ENCODE measurements around the gene CERS5.

CERS5 gene

DNA sequence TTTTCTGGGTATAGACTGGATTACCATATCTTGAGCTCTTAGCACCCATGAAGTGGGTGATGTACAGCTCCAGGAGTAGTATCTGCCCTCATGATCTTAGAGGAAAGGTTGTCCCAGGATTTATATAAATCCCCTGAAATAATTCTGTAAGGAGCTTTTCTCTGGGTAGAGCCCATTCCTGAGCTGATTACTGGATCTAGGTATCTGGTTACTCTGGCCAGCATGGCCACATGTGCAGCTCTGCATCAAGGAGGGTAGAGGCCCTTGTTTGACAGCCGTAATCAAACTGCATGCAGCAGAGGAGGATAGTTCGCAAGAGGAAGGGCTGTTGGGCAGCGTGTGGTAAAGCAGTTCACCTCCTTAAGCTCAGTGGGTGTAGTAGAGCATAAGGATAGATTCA, 46.6 kb downstream of the CERS5 start:
- H3K4me3 ChIP-seq (ENCODE audit: low read depth, low read length), result no peak overlapping the region
- DNase-seq (ENCODE audit: low read depth), result no peak
- TF ChIP-seq, protein P1, sequence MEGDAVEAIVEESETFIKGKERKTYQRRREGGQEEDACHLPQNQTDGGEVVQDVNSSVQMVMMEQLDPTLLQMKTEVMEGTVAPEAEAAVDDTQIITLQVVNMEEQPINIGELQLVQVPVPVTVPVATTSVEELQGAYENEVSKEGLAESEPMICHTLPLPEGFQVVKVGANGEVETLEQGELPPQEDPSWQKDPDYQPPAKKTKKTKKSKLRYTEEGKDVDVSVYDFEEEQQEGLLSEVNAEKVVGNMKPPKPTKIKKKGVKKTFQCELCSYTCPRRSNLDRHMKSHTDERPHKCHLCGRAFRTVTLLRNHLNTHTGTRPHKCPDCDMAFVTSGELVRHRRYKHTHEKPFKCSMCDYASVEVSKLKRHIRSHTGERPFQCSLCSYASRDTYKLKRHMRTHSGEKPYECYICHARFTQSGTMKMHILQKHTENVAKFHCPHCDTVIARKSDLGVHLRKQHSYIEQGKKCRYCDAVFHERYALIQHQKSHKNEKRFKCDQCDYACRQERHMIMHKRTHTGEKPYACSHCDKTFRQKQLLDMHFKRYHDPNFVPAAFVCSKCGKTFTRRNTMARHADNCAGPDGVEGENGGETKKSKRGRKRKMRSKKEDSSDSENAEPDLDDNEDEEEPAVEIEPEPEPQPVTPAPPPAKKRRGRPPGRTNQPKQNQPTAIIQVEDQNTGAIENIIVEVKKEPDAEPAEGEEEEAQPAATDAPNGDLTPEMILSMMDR (IDR thresholded peaks at IDR 0.05; ENCODE audit: low read depth, low read length, missing control alignments), result no peak

DNA sequence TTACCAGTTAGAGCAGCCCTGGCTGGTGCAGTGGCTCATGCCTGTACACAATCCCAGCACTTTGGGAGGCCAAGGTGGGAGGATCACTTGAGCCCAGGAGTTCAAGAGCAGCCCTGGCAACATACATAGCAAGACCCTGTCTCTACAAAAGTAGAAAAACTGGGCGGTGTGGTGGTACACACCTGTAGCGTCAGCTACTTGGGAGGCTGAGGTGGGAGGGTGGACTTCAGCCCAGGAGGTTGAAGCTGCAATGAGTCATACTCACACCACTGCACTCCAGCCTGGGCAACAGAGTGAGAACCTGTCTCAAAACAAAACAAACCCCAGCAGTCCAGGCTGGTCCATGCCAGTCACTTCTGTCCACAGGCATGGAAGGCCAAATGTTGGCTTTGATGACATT, 47.8 kb downstream of the CERS5 start:
- DNase-seq (ENCODE audit: low read depth), result no peak
- no peak overlapping the region for H3K4me3 ChIP-seq (ENCODE audit: low read depth, low read length)
- TF ChIP-seq, protein P1 (IDR thresholded peaks at IDR 0.05; ENCODE audit: low read depth, low read length, missing control alignments), result no peak

DNA sequence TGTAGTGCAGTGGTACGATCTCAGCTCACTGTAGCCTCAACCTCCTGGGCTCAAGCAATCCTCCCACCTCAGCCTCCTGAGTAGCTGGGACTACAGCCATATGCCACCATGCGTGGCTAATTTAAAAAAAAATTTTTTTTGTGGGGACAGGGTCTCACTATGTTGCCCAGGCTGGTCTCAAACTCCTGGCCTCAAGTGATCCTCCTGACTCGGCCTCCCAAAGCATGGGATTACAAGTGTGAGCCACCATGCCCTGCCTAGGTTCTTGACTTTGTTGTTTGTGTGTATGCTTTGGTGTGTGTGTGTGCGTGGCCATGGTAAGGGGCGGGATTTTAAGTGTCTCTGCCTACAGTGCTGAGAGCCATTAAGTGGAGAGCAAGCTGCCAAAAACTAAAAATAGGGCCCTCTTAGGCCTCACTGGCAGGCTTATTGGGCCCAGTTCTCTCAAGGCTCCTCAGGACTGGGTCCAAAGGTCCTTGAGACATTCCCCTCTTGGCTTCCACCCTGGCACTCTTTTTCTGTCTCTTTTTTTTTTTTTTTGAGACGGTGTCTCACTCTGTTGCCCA, 50.0 kb downstream of the CERS5 start:
- TF ChIP-seq, protein P1 (IDR thresholded peaks at IDR 0.05; ENCODE audit: low read depth, low read length, missing control alignments), result no peak
- no peak overlapping the region for H3K4me3 ChIP-seq (ENCODE audit: low read depth, low read length)
- no peak for DNase-seq (ENCODE audit: low read depth)

DNA sequence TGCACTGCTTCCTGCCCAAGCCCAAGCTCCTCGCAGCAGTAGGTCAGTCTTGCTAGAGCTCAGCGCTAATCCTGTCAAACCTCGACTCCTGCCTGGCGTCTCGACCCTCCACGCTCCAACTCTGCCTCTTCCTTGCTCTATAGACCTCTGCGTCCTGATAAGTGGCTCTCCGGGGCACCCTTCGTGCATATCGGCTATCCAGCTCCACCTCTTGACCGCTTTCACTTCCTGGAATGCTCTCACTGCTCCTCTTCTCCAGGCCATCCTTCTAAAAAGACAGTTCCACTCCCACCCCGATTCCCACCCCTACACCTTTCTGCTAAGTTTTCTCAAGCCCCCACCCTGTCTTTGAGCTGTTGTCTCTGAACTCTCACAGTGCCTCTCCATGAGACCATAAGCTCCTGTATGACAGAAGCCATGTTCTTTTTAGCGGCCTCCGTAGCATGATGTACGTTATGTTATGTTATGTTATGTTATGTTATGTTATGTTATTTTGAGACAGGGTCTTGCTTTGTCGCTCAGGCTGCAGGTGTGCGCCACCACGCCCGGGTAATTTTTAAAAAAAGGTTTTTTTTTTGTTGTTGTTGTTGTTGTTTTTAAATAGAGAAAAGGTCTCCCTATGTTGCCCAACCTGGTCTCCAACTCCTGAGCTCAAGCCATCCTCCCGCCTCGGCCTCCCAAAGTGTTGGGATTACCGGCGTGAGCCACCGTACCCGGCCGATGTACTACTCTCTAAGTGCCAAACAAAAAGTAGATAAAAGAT, 54.5 kb downstream of the CERS5 start:
- TF ChIP-seq, protein P1 (IDR thresholded peaks at IDR 0.05; ENCODE audit: low read depth, low read length, missing control alignments), result no peak
- peak overlapping the region; percentile 76 for H3K4me3 ChIP-seq (ENCODE audit: low read depth, low read length)
- no peak for DNase-seq (ENCODE audit: low read depth)

DNA sequence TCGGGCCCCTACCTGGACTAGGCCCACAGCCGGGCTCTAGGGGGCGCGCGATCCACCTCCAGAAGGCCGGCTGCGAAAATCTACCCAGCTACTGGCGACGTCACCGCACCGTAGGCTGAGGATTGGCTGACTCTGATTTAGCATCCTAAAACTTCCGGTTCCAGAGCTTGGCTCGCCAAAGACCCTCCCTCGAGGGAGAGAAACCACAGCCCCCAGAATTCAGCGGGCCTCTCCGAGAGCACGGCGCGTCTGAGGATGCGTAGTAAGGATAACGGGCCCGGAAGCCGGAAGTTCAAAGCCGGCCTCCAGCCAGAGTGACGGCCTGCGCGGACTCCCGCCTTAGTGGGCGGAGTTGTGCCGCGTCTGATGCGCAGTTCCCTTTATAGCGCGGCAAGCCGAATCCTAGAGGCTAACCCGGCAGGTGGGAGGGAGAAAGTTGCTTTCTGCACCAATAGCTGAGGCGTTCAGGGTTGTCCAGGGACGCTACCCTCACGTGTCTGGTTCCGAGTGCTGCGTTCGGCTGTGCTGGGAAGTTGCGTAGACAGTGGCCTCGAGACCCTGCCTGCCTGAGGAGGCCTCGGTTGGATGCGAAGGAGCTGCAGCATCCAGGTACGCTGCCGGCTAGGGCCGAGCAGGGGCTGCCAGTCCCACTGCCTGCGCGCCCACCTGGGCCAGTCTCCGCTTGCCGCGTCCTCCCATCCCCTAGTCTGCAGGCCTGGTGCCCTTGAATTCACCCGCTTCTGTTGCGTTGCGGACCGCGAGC, 55.3 kb downstream of the CERS5 start, which contains the start of gene COX14:
TSS of gene COX14 (plus strand) at position 544 of the 763 bp plus-strand sequence. CDS start 7,808 bp downstream, outside the sequence.
- TF ChIP-seq, protein P1 (IDR thresholded peaks at IDR 0.05; ENCODE audit: low read depth, low read length, missing control alignments), result peak; percentile 86
- H3K4me3 ChIP-seq (ENCODE audit: low read depth, low read length), result peak within 1 kb of the TSS; percentile 76
- DNase-seq (ENCODE audit: low read depth), result peak; percentile 98

DNA sequence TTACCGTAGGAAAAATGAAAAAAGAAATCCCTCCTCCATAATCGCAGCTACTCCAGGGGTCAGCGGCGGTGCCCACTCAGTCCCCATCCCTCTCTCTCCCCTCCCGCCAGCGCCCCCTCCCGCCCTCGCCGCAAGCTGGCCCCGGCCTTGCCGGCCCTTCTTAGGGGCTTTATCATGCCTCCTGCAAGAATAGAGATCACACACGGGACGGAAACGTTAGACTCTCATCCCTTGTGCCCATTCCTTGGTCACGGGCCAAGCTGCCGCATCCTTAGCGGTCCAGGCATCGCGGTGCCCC, 55.8 kb downstream of the CERS5 start:
- H3K4me3 ChIP-seq (ENCODE audit: low read depth, low read length), result peak overlapping the region; percentile 37
- TF ChIP-seq, protein P1 (IDR thresholded peaks at IDR 0.05; ENCODE audit: low read depth, low read length, missing control alignments), result no peak
- DNase-seq (ENCODE audit: low read depth), result no peak

Data from GM12864 (cell line).